ENCODE data around the gene STX1A. TPM values are rescaled to one million over a fixed set of nuclear protein-coding genes. Genes with fewer than 3 reads are reported as not detected.

STX1A gene
- total and polyA plus RNA-seq, 2 of the 13 experiments (the other 11 are each of a cell fraction or from before 2014, with no cell fraction given): 6.1 to 12.2 TPM

GRCh38 chr7:73715648-73716317, 3.7 kb downstream of the STX1A start (continued):
- TF ChIP-seq TFDP1 (CRISPR knock-in tag; IDR thresholded peaks at IDR 0.05; ENCODE audit: borderline replicate concordance): peak; percentile 26; the same call in 1 of the 2 replicates
- TF ChIP-seq TFDP2 (CRISPR knock-in tag; IDR thresholded peaks at IDR 0.05): no peak
- TF ChIP-seq ZBTB21 (CRISPR knock-in tag; IDR thresholded peaks at IDR 0.05): peak; percentile 45; the same call in 1 of the 2 replicates
- no peak for TF ChIP-seq TAF15 (IDR thresholded peaks at IDR 0.05; ENCODE audit: low read depth, low read length, poor library complexity, severe bottlenecking)
- TF ChIP-seq KLF11 (CRISPR knock-in tag; IDR thresholded peaks at IDR 0.05): no peak
- TF ChIP-seq HCFC1 (IDR thresholded peaks at IDR 0.05; ENCODE audit: low read depth, low read length): no peak
- TF ChIP-seq MIER3 (CRISPR knock-in tag; IDR thresholded peaks at IDR 0.05; ENCODE audit: borderline replicate concordance): peak; percentile 71; the same call in 1 of the 2 replicates
- TF ChIP-seq MXD3 (CRISPR knock-in tag; IDR thresholded peaks at IDR 0.05): no peak
- no peak for TF ChIP-seq DDIT3 (CRISPR knock-in tag; IDR thresholded peaks at IDR 0.05)
- TF ChIP-seq XRCC5 (optimal IDR thresholded peaks at IDR 0.05; ENCODE audit: low read length): peak; percentile 19
- no peak for TF ChIP-seq POLR2AphosphoS5 (IDR thresholded peaks at IDR 0.05; ENCODE audit: low read depth, low read length)
- peak; percentile 85 for TF ChIP-seq ZNF768 (CRISPR knock-in tag; IDR thresholded peaks at IDR 0.05)
- TF ChIP-seq ZBTB4 (CRISPR knock-in tag; IDR thresholded peaks at IDR 0.05; ENCODE audit: borderline replicate concordance): no peak
- peak; percentile 60 for TF ChIP-seq ZNF407 (CRISPR knock-in tag; IDR thresholded peaks at IDR 0.05; ENCODE audit: not compliant biosample characterization)
